HUES6 (cell line): ENCODE data around the gene POU6F2.

Source experiments
- H3K27ac ChIP-seq: 2 replicates; pipeline ENCODE4 v1.7.0; 2013; ENCODE audit warnings: low read depth, mild to moderate bottlenecking, low read length, inconsistent platforms
- H3K27me3 ChIP-seq: 2 replicates; pipeline ENCODE4 v1.6.1; 2013; ENCODE audit warnings: low read length; ENCODE audit not compliant: control insufficient read depth, insufficient read depth
- H3K36me3 ChIP-seq: 2 replicates; pipeline ENCODE4 v1.6.1; 2013; ENCODE audit warnings: low read length; ENCODE audit not compliant: control insufficient read depth, insufficient read depth
- H3K4me1 ChIP-seq: 2 replicates; pipeline ENCODE4 v1.6.1; 2013; ENCODE audit warnings: low read length; ENCODE audit not compliant: control insufficient read depth, insufficient read depth
- H3K4me3 ChIP-seq: 2 replicates; pipeline ENCODE4 v1.5.1; 2013; ENCODE audit warnings: low read depth, low read length
- H3K9ac ChIP-seq: one replicate; pipeline ENCODE4 v1.6.1; 2013; ENCODE audit warnings: mild to moderate bottlenecking, low read length
- H3K9me3 ChIP-seq: 2 replicates; pipeline ENCODE4 v1.6.1; 2013; ENCODE audit warnings: low read depth, low read length; ENCODE audit not compliant: control insufficient read depth, insufficient read depth

Gene POU6F2

GRCh38 chr7:39304178-39304577 is 326.5 kb downstream of the POU6F2 start:
- Histone ChIP-seq H3K9ac (no peak overlapping the region), H3K27ac (no peak overlapping the region)

GRCh38 chr7:39304668-39305405 is 327.1 kb downstream of the POU6F2 start:
- Histone ChIP-seq H3K4me3 (no peak overlapping the region), H3K4me1 (peaks cover 5% of the 10 kb centered on the region; the same call in 1 of the 2 replicates), H3K27me3 (no peaks in the 10 kb centered on the region), H3K36me3 (no peaks in the 10 kb centered on the region), H3K9ac (no peak overlapping the region), H3K27ac (no peak overlapping the region), H3K9me3 (no peaks in the 10 kb centered on the region)

More at GRCh38 chr7:39304178-39304577, 326.5 kb downstream of the POU6F2 start:
- Histone ChIP-seq H3K4me3 (no peak overlapping the region), H3K27me3 (no peaks in the 10 kb centered on the region), H3K9me3 (no peaks in the 10 kb centered on the region), H3K36me3 (no peaks in the 10 kb centered on the region), H3K4me1 (peaks cover 6% of the 10 kb centered on the region; the same call in 1 of the 2 replicates)

- H3K4me3 ChIP-seq = no peak overlapping the region
- no peaks in the 10 kb centered on the region for H3K27me3 ChIP-seq
- no peaks in the 10 kb centered on the region for H3K36me3 ChIP-seq
- H3K9ac ChIP-seq = no peak overlapping the region
- H3K4me1 ChIP-seq = peaks cover 6% of the 10 kb centered on the region
- H3K27ac ChIP-seq = no peak overlapping the region
- H3K9me3 ChIP-seq = no peaks in the 10 kb centered on the region
Measured at GRCh38 chr7:39306016-39306570, 328.4 kb downstream of the POU6F2 start.

- peaks cover 22% of the 10 kb centered on the region for H3K4me1 ChIP-seq
- H3K27me3 ChIP-seq = no peaks in the 10 kb centered on the region
- no peak overlapping the region for H3K27ac ChIP-seq
- no peak overlapping the region for H3K9ac ChIP-seq
- H3K4me3 ChIP-seq = no peak overlapping the region
- no peaks in the 10 kb centered on the region for H3K36me3 ChIP-seq
- no peaks in the 10 kb centered on the region for H3K9me3 ChIP-seq
Measured at GRCh38 chr7:39310699-39311098, 333.0 kb downstream of the POU6F2 start.

GRCh38 chr7:39312254-39312989 is 334.7 kb downstream of the POU6F2 start:
- Histone ChIP-seq H3K27me3 (no peaks in the 10 kb centered on the region), H3K4me1 (peaks cover 22% of the 10 kb centered on the region), H3K9me3 (no peaks in the 10 kb centered on the region), H3K36me3 (no peaks in the 10 kb centered on the region), H3K27ac (no peak overlapping the region), H3K4me3 (no peak overlapping the region), H3K9ac (no peak overlapping the region)

GRCh38 chr7:39313376-39313775 is 335.7 kb downstream of the POU6F2 start:
- no peak overlapping the region for H3K4me3 ChIP-seq
- H3K4me1 ChIP-seq = peaks cover 22% of the 10 kb centered on the region
- no peak overlapping the region for H3K27ac ChIP-seq
- no peaks in the 10 kb centered on the region for H3K36me3 ChIP-seq
- no peaks in the 10 kb centered on the region for H3K27me3 ChIP-seq
- no peaks in the 10 kb centered on the region for H3K9me3 ChIP-seq
- H3K9ac ChIP-seq = no peak overlapping the region

GRCh38 chr7:39313974-39314373 is 336.3 kb downstream of the POU6F2 start:
- no peaks in the 10 kb centered on the region for H3K9me3 ChIP-seq
- no peak overlapping the region for H3K9ac ChIP-seq
- H3K36me3 ChIP-seq = no peaks in the 10 kb centered on the region
- no peak overlapping the region for H3K27ac ChIP-seq
- peaks cover 22% of the 10 kb centered on the region for H3K4me1 ChIP-seq
- no peaks in the 10 kb centered on the region for H3K27me3 ChIP-seq
- H3K4me3 ChIP-seq = no peak overlapping the region

GRCh38 chr7:39317107-39317506 is 339.4 kb downstream of the POU6F2 start:
- no peak overlapping the region for H3K9ac ChIP-seq
- peaks cover 16% of the 10 kb centered on the region for H3K4me1 ChIP-seq
- H3K9me3 ChIP-seq = no peaks in the 10 kb centered on the region
- no peak overlapping the region for H3K27ac ChIP-seq
- H3K4me3 ChIP-seq = no peak overlapping the region
- H3K36me3 ChIP-seq = no peaks in the 10 kb centered on the region
- H3K27me3 ChIP-seq = no peaks in the 10 kb centered on the region

GRCh38 chr7:39317896-39318295 is 340.2 kb downstream of the POU6F2 start:
- no peaks in the 10 kb centered on the region for H3K27me3 ChIP-seq
- peaks cover 16% of the 10 kb centered on the region for H3K4me1 ChIP-seq
- no peak overlapping the region for H3K4me3 ChIP-seq
- H3K27ac ChIP-seq = no peak overlapping the region
- H3K9me3 ChIP-seq = no peaks in the 10 kb centered on the region
- H3K36me3 ChIP-seq = no peaks in the 10 kb centered on the region
- H3K9ac ChIP-seq = no peak overlapping the region

GRCh38 chr7:39321245-39321644 is 343.5 kb downstream of the POU6F2 start:
- H3K27ac ChIP-seq = no peak overlapping the region
- no peaks in the 10 kb centered on the region; the same call in 1 of the 2 replicates for H3K4me1 ChIP-seq
- no peaks in the 10 kb centered on the region for H3K36me3 ChIP-seq
- H3K27me3 ChIP-seq = no peaks in the 10 kb centered on the region
- peaks cover 8% of the 10 kb centered on the region for H3K9me3 ChIP-seq
- H3K4me3 ChIP-seq = no peak overlapping the region
- H3K9ac ChIP-seq = no peak overlapping the region

GRCh38 chr7:39321909-39322498 is 344.3 kb downstream of the POU6F2 start:
- no peak overlapping the region for H3K4me3 ChIP-seq
- H3K27ac ChIP-seq = no peak overlapping the region
- H3K27me3 ChIP-seq = no peaks in the 10 kb centered on the region
- H3K4me1 ChIP-seq = no peaks in the 10 kb centered on the region; the same call in 1 of the 2 replicates
- peaks cover 8% of the 10 kb centered on the region for H3K9me3 ChIP-seq
- H3K36me3 ChIP-seq = no peaks in the 10 kb centered on the region
- no peak overlapping the region for H3K9ac ChIP-seq
